Hypothalamus (tissue), 51 donors: ENCODE results near the gene LIPA.
"Not testable (repeated sequence)": the region's sequence is repeated elsewhere in the genome, so short reads cannot be mapped to it uniquely, and the experiment has no call there.

ENCODE experiments used
- DNase-seq, 51 donors: peaks; one replicate each; lab custom pipeline; 2025; lab: John Stamatoyannopoulos, UW

Gene LIPA

GRCh38 chr10:89171263-89171872, 80.2 kb downstream of the LIPA start:
- DNase-seq, result no peak

- DNase-seq, result not testable (repeated sequence)
Observed at GRCh38 chr10:89168354-89168900, 83.1 kb downstream of the LIPA start.

- DNase-seq, result no peak
Observed at GRCh38 chr10:89167915-89168314, 83.7 kb downstream of the LIPA start.

GRCh38 chr10:89165923-89166322, 85.7 kb downstream of the LIPA start:
- no peak for DNase-seq

- DNase-seq, result no peak
Observed at GRCh38 chr10:89164920-89165319, 86.7 kb downstream of the LIPA start.

GRCh38 chr10:89164080-89164479, 87.5 kb downstream of the LIPA start:
- DNase-seq, result no peak
